Gastroesophageal sphincter (tissue), 4 donors: ENCODE data around the gene AP1G2. TPM values are rescaled to one million over a fixed set of nuclear protein-coding genes. Genes with fewer than 3 reads are reported as not detected.
A peak's percentile ranks its signal among the peaks of the same experiment; 100 is the strongest.

ENCODE experiments used
- ATAC-seq: fragments of 150-250 bp; one replicate; pipeline ENCODE4 v1.9.1; 2016; ENCODE audit warnings: mild to moderate bottlenecking, moderate library complexity
- H3K27ac ChIP-seq, 4 donors: fragments of 200-600 bp; sonication (generic) in 3 of 4; 1 replicate in 3 of 4; 2 replicates in 1 of 4; pipeline ENCODE4 v1.5.1; 2016 to 2019
- H3K27me3 ChIP-seq: fragments of 200-600 bp; sonication (generic); one replicate; pipeline ENCODE4 v1.5.1; 2019
- H3K36me3 ChIP-seq, 2 donors: fragments of 200-600 bp; sonication (generic); one replicate each; pipeline ENCODE4 v1.5.1; 2019; ENCODE audit warnings: control low read depth in 1 of 2
- H3K4me1 ChIP-seq, 3 donors: fragments of 200-600 bp; sonication (generic); 1 replicate in 2 of 3; 2 replicates in 1 of 3; pipeline ENCODE4 v1.5.1; 2016 to 2019; ENCODE audit warnings: control low read depth in 2 of 3
- H3K4me3 ChIP-seq, 2 donors: fragments of 200-600 bp; sonication (generic); one replicate each; pipeline ENCODE4 v1.5.1; 2019; ENCODE audit warnings: mild to moderate bottlenecking in 1 of 2, moderate library complexity in 1 of 2
- H3K9me3 ChIP-seq, 3 donors: fragments of 200-600 bp; sonication (generic); one replicate each; pipeline ENCODE4 v1.5.1; 2017 to 2019; ENCODE audit warnings: control low read depth in 2 of 3
- CTCF ChIP-seq, 4 experiments: fragments of 200-600 bp in 2 of 4; fragments of 450-650 bp in 2 of 4; sonication (generic) in 1 of 4; IDR thresholded peaks; one replicate each; pipeline ENCODE4 v1.5.1; 2017 to 2019; ENCODE audit warnings: antibody characterized with exemption in 4 of 4, mild to moderate bottlenecking in 2 of 4, moderate library complexity in 2 of 4
- EP300 ChIP-seq: sonication (generic); formaldehyde crosslinking; IDR thresholded peaks from one replicate; pipeline ENCODE4 v1.6.1; 2017; ENCODE audit warnings: antibody characterized with exemption, mild to moderate bottlenecking
- POLR2A ChIP-seq, 2 donors: fragments of 450-650 bp; IDR thresholded peaks; one replicate each; pipeline ENCODE4 v1.6.1; 2017; ENCODE audit warnings: antibody characterized with exemption in 2 of 2, mild to moderate bottlenecking in 2 of 2, moderate library complexity in 1 of 2
- POLR2AphosphoS5 ChIP-seq: sonication (generic); formaldehyde crosslinking; IDR thresholded peaks from one replicate; pipeline ENCODE4 v1.6.1; 2017; ENCODE audit warnings: antibody characterized with exemption
- WGBS, 2 donors: methylation state at CpG; one replicate each; pipeline ENCODE4 v1.1.5; 2018; ENCODE audit warnings: low coverage in 1 of 2; 5-methylcytosine and 5-hydroxymethylcytosine counted together
- total RNA-seq, 4 donors: library from RNA; depleted of rRNA; stranded (reverse); fragments of >200 nt; gene quantifications; one replicate each; pipeline ENCODE4 v1.1.0, GENCODE V29; 2016

The AP1G2 gene
- total RNA-seq, 4 donors from 2014 or later: 7.2 to 43.1 (median 21.9) TPM

- Histone ChIP-seq H3K4me3 (no peak overlapping the region), H3K27me3 (peaks cover 74% of the 10 kb centered on the region), H3K9me3 (no peaks in the 10 kb centered on the region), H3K4me1 (peaks cover 0 to 26% (median 17%) of the 10 kb centered on the region in 3 donors), H3K36me3 (no peaks in the 10 kb centered on the region), H3K27ac (peak overlapping the region in 1 of 4 donors; percentile 21)
- peak; percentile 60 for ATAC-seq
- WGBS, 2 donors: 42 to 48% methylated on average over 4 of the region's 4 CpGs
- no peak for TF ChIP-seq CTCF (IDR thresholded peaks at IDR 0.05)
- TF ChIP-seq EP300: no peak
- TF ChIP-seq POLR2A (IDR thresholded peaks at IDR 0.05): no peak
- TF ChIP-seq POLR2AphosphoS5: no peak
These were observed 5.2 kb upstream of the AP1G2 start for GRCh38 chr14:23572836-23573235.

GRCh38 chr14:23572524-23572828 is 4.9 kb upstream of the AP1G2 start:
- Histone ChIP-seq H3K4me1 (peaks cover 0 to 25% (median 14%) of the 10 kb centered on the region in 3 donors), H3K27me3 (peaks cover 71% of the 10 kb centered on the region), H3K4me3 (no peak overlapping the region), H3K27ac (peak overlapping the region in 1 of 4 donors; percentile 21), H3K36me3 (no peaks in the 10 kb centered on the region), H3K9me3 (no peaks in the 10 kb centered on the region)
- 20 to 57% methylated on average over 1 to 4 of the region's 4 CpGs for WGBS, 2 donors
- TF ChIP-seq CTCF (IDR thresholded peaks at IDR 0.05): no peak
- no peak for TF ChIP-seq POLR2A (IDR thresholded peaks at IDR 0.05)
- no peak for TF ChIP-seq POLR2AphosphoS5
- TF ChIP-seq EP300: no peak
- no peak for ATAC-seq

- H3K27me3 ChIP-seq: peaks cover 65% of the 10 kb centered on the region
- no peaks in the 10 kb centered on the region for H3K36me3 ChIP-seq
- no peak overlapping the region for H3K4me3 ChIP-seq
- TF ChIP-seq POLR2A (IDR thresholded peaks at IDR 0.05) (no peak), CTCF (IDR thresholded peaks at IDR 0.05) (no peak), EP300 (no peak), POLR2AphosphoS5 (no peak)
- 56 to 62% methylated on average over 7 to 12 of the region's 14 CpGs for WGBS, 2 donors
- no peaks in the 10 kb centered on the region for H3K9me3 ChIP-seq
- ATAC-seq: no peak
- no peak overlapping the region for H3K27ac ChIP-seq
- H3K4me1 ChIP-seq: peaks cover 0 to 24% (median 9%) of the 10 kb centered on the region in 3 donors
These were observed 4.3 kb upstream of the AP1G2 start for GRCh38 chr14:23571701-23572523.

GRCh38 chr14:23570806-23571483 is 3.4 kb upstream of the AP1G2 start:
- ATAC-seq: no peak

More at GRCh38 chr14:23570806-23571483, 3.4 kb upstream of the AP1G2 start:
- no peak for TF ChIP-seq POLR2AphosphoS5
- TF ChIP-seq EP300: no peak
- no peak for TF ChIP-seq POLR2A (IDR thresholded peaks at IDR 0.05)
- no peak for TF ChIP-seq CTCF (IDR thresholded peaks at IDR 0.05)
- H3K27ac ChIP-seq: no peak overlapping the region
- no peaks in the 10 kb centered on the region for H3K36me3 ChIP-seq
- 93% methylated on average over 4 of the region's 23 CpGs; no CpG with 5 or more reads in 1 of the 2 donors for WGBS, 2 donors
- H3K4me1 ChIP-seq: peaks cover 0 to 22% (median 0%) of the 10 kb centered on the region in 3 donors
- peaks cover 55% of the 10 kb centered on the region for H3K27me3 ChIP-seq
- H3K4me3 ChIP-seq: no peak overlapping the region
- H3K9me3 ChIP-seq: no peaks in the 10 kb centered on the region
